ENCODE results near the gene B4GAT1.
A peak's percentile ranks its signal among the peaks of the same experiment; 100 is the strongest.
"Not testable (repeated sequence)": the region's sequence is repeated elsewhere in the genome, so short reads cannot be mapped to it uniquely, and the experiment has no call there.

Gene B4GAT1

DNA sequence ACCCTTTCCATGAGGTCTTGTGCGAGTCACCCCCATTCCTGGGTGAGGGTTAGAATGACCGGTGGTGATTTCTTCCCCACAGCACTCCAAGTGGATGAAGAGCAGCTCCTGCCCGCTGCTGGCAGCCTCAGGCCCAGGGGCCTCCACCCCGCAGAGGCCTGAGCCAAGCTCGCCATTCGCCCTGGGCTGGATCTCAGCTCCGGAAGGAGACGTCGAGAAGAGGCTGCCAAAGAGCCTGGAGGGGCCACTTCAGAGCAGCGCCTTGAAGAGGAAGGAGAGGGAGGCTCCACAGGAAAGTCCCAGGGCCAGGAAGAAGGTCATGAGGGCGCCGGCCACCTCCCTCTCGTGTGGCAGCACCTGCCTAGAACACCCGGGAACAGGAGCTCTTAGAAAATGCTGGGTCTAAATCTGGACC lies 15.8 kb upstream of the B4GAT1 start:
- DNase-seq (ENCODE audit: low spot score) = peak; percentile 1

DNA sequence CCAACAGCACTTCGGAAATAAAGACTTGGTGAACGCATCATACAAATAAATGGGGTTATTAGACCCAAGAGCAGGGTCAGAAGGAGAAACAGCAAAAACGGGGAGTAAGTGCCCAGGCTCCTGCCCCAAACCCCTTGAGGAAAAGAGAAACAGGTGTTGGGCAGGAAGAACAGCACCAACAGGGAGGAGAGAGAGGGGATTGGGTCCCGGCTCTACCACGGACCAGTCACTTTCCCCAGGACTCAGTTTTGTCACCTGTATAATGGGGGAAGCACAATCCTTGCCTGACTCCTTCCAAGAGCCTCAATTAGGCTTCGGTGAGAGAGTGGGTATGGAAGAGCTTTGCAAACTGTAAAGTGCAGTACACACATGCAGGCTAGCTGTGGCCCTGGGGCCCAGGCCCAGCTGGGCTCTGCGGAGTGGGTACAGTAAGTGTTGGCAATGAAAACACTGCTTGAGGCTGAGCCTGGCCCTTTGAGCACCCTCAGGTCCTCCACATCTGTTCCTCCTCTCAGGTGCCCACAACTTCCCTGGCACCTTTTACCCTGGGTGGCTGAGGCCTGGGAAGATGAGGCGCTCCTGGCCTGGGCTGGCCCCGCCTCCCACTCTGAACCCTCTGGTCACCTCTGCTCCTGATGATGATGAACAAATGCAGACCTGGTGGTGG lies 15.2 kb upstream of the B4GAT1 start:
- DNase-seq (ENCODE audit: low spot score) = peak; percentile 1

DNA sequence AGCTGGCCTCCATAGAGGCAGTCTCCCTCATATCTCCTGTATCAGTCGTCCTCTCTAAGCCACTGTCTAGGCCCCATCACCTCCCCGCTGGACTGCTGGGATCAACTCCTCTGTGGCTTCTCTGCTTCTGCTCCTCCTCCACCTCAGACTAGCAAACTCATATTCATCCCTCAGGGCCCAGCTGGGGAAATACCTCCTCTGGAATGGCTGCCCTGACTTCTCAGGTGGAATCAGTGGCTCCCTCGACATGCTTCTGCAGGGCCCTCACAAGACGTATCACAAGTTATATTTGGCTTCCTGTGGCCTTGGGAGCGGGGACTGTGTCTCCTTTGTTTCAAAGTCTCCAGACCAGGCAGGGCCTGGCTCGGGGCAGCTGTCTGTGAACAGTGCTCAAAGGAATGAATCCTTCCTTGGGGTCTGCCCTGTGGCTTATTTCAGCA lies 14.1 kb upstream of the B4GAT1 start:
- peak; percentile 1 for DNase-seq (ENCODE audit: low spot score)

DNA sequence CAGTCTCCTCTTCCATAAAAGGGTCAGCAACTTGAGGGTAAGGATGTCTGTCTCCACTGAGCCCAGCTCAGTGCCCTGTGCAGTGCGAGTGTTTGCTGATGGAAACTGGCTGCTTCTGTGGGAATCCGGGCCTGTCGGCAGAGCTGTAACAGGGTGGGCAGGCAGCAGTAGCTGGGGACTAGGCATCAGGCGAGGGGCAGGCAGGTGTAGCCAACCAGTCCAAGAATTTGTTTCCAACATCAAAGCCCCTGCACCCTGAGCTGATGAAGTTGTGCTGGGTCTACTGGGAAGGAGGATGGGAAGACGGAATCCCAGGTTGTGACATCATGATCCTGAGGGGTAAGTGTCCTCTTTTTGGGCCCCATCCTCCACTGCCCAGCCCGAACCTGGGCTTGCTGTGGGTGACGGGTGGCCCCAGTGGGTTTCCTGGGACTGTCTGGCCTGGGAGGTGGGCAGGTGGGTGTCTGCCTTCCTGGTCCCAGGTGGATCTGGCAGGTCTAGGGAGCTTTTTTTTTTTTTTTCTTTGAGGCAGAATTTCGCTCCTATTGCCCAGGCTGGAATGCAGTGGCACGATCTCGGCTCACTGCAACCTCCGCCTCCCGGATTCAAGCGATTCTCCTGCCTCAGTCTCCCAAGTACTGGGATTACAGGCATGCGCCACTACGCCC lies 13.1 kb upstream of the B4GAT1 start:
- DNase-seq (ENCODE audit: low spot score) = no peak

DNA sequence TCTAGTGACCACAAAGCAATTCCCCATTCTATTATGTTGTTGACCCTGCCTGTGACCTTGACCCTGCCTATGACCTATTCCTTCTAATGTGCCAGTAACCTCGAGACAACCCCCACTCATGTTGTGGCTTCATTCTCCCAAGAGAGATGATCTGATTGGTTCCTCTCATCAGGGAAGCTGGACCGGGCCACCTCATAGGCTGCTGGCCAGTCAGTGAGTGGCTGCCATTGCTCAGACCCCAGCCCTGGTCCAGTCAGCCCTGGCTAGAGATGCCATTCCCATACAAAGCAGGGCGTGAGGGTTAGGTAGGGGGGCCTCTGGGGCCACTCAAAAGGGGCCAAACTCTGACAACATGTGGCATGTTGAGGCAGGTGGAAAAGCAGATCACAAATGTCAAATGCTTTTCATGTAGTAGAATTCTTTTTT lies 12.2 kb upstream of the B4GAT1 start:
- DNase-seq (ENCODE audit: low spot score) = peak; percentile 1

DNA sequence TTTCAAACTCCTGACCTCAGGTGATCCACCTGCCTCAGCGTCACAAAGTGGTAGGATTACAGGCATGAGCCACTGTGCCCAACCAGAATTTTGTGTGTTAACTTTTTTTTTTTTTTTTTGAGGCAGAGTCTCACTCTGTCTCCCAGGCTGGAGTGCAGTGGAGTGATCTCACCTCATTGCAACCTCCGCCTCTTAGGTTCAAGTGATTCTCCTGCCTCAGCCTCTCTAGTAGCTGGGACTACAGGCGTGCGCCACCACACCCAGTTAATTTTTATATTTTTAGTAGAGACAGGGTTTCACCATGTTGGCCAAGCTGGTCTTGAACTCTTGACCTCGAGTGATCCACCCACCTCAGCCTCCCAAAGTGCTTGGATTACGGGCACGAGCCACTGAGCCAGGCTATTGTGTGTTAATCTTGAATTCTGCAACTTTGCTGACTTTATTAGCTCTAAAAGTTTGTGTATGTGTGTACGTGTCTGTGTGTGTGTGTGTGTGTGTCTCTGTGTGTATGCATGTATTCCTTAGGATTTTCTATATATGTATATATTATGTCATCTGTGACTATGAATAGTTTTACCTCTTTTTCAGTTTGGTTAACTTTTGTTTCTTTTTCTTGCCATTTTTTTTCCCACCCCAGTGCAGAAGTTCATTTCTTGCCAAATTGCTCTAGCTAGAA lies 3.3 kb upstream of the B4GAT1 start:
- DNase-seq (ENCODE audit: low spot score) = not testable (repeated sequence)

DNA sequence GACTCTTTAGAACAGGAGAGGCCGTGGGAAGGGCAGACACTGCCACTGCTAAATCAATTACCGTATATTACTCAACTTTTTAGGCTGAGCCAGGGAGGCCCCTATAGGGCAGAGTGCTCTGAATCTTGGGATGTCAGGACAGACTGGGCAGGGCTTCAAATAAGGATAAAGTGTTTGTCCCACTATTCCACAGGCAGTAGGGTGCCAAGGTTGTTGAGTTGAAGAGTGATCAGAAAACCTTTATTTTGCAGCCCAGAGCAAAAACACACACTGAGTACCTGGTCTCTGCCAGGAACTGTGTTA lies 1.6 kb upstream of the B4GAT1 start:
- no peak for DNase-seq (ENCODE audit: low spot score)

DNA sequence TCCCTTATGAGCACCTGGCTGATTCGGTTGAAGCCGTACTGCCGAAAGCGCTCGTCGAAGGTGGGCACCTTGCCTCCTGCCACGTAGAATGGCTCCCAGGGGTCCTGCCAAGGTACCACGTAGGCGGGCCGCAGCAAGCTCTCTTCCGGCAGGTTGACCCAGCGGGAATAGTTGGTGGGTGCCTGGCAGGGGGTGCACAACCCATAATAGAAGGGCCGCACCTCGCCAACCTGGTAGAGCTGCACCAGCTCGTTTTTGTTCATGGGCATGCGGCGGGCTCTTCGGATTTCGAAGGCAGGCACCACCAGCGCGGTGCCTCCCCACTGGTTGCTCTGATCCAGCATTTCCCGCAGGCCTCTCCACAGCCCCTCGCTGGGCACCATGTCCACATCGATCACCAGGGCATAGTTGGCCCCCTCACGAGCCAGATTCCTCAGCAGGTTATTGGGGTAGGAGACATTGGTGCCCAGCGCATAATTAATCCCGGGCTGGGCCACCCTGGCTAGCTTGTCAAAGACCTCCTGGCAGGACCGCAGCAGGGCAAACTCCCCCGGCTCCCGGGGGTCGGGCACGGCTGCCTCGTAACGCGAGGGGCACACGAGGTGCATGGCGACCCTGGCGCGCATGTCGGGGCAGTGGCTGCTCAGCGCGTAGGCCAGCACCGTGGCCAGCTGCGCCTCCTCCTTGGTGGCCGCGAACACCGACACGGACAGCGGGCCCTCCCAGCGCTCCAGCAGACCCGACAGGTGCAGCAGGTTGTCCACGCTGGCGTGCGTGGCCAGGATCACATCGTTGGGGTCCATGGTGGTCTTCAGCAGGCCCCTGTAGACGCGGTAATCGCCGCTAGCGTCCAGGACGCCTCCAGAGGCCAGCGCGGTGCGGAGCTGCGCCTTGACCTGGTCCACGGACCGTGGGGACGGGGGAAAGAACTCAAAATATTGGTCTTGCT lies 679 bp downstream of the B4GAT1 start:
- no peak for DNase-seq (ENCODE audit: low spot score)

DNA sequence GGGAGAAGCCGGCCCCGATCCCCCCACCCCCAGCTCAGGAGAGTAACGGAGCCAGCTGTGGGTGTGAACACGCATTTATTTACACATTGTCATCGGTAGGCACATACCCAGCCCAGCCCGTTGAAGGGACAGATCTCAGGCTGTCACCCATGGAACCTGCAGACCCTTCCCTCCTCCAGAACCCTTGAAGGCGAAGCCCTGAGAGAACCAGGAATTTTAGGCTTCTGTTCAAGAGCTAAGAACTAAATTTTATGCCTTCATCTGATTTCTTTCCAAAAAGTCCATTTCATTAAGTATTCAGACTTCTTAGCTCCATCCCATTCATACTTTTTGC lies 2.1 kb downstream of the B4GAT1 start:
- no peak for DNase-seq (ENCODE audit: low spot score)

DNA sequence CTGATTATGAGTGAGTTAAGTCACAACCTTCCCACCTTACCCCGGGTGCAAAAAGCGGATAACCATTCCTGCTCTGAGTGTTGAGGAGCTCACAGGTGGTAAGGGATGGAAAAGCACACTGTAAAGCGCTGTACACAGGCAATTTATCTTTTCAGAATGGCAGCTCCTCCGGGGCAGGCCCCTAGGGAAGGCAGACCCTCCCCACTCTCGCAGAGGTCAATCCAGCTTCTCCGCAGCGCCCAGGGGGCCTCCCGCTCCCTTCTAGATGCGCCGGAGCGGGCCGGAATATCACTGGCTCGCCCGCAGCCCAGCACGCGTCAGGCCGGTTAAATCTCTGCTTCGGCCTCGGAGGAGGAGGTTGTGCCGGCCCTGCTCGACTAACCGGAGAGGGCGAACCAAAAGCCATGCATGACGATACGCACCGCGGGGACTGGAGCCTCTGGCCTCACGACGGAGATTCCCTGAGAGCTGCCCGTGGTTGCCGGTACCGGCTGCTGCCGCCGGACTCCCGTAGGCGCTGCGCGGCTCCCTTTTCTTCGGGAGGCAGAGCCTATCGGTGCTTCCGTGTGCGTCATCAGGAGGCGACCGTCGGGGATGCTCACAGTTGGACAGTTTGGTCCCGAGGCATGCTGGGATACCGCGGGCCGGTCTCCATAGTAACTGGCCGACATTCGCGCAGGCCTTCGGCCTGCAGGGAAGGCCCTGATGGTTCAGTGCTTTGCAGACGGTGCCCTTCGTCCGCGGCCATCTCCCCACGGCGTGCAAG lies 2.7 kb downstream of the B4GAT1 start, which contains the start of gene BRMS1:
TSS of gene BRMS1 (minus strand) at position 555 of the 766 bp plus-strand sequence. CDS start 2,870 bp downstream, outside the sequence.
- peak; percentile 93 for DNase-seq (ENCODE audit: low spot score)

DNA sequence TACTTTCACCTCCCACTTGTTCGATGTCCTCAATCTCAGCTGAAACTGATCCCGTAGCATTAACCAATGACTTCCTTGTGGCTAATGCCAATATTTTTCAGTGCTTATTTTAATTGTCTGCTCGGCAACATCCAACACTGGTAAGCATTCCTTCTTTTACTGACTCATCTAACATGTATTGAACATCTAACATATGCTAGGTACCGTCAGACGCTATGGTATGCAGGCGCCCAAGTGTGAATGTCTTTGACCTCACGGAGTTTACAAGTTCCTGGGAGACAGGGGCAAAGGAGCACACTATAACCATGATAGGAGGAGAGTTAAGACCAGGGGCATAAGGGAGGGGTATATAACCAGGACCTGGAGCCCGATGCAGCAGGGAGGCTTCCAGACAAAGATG lies 4.3 kb downstream of the B4GAT1 start:
- no peak for DNase-seq (ENCODE audit: low spot score)

DNA sequence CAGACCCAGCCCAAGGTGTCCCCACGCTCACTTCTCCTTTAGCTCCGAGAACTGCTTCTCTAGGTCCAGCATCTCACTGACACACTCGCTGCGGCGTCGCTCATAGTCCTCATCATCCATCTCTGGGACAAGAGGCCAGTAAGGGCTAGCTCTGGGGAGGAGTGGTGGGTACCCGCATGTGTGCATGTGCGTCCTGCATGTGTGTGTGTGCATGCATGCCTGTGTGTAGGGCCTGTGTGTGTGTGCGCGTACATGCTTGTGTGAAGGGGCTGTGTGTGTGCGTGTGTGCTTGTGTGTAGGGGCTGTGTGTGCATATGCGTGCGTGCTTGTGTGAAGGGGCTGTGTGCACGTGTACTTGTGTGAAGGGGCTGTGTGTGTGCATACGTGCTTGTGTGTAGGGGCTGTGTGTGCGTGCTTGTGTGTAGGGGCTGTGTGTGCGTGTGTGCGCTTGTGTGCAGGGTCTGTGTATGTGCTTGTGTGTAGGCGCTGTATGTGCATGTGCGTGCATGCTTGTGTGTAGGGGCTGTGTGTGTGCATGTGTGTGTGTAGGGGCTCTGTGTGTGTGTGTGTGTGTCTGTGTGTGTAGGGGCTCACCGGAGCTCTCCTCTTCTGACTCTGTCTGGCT lies 5.8 kb downstream of the B4GAT1 start:
- no peak for DNase-seq (ENCODE audit: low spot score)

DNA sequence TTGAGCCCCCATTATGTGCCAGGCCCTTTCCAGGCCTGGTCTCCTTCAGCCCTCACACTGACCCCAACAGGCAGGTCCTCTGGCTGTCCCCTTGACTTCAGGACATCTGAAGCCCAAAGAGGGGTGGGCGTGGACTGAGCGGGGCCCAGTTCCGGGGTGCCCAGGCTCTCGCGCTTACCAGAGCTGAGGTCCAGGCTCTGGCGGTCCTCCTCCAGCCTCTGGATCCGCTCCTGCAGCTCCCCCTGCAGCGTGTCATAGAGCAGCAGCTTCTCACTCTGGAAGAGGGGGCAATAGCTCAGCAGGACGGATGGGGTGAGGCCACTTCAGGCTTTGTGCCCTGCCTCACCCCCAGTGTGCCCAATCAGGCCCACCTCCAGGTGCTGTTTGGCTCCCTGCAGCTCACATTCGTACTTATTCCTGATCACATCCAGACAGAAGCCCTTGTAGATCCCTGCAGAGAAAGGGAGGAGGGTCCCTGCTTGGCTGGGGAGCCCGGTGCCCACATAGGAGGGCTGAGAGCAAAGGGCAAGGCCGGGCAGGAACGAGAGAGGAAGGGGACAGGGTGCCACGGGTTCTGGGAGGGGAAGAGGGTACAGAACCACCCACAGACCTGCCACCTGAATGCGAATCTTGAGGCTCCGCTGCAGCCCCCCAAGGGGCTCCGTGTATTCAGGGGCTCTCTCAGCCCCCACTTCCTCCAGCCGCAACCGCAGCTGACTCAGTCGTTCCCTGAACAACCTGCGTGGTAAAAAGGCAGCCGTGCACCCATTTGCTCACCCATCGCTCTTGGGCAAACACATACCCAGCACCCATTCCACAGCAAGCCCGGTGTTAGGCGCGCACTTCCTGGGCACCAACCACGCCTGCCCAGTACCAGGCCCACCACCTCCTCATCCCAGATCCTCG lies 6.6 kb downstream of the B4GAT1 start:
- DNase-seq (ENCODE audit: low spot score) = no peak

DNA sequence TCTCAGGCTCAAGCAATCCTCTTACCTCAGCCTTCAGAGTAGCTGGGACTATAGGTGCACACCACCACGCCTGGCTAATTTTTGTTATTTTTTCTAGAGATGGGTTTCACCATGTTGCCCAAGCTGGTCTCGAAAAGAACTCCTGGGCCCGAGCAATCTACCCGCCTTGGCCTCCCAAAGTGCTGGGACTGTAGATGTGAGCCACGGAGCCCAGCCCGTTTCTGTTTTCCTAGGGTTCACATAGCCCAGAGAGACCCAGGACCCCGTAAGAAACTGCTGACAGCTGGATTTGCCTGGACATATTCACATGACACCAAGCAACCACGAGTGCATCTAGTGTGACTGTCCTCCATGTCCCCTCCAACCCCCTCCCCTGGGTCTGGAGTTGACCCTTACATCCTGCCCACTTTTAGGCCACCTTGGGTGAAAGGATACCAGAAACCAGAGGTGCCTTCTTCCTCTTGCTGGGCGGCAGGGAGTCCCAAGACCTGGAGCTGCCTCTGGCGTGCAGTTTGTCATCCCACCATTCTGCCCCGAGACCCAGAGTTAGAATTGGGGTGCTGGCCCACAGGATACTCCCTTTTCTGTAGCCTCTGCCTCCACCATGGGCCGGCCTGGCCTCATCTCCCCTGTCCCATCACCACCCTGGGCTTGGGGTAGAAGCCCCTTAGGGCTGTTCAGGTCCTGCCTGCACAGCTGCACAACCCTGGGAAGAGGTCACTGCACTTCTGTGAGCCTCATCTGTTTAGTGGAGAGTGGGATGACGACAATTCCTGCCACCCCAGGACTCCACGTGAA lies 7.5 kb downstream of the B4GAT1 start:
- DNase-seq (ENCODE audit: low spot score) = no peak

DNA sequence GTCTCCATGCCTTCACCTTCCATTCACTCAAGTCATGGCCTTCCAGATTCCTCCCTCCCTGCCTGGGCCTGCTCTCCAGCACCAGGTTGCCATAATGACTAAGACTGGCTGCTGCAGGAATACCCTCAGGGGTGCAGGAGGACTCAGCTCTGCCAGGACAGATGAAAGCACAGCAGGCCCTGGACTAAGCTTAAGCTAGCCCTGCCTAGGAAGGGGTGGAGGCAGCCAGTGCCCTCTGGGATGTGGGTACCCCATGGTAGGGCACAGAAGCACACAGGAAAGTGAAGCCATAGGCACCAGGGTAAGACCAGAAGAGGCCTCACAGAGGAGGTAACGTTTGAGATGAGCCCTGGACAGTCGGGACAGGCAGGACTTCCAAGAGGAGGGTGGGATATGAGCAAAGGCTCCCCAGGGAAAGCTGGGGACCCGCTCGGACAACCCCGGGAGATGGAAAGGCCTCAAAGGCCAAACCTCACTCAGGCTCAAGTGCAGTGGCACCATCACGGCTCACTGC lies 8.2 kb downstream of the B4GAT1 start:
- no peak for DNase-seq (ENCODE audit: low spot score)

DNA sequence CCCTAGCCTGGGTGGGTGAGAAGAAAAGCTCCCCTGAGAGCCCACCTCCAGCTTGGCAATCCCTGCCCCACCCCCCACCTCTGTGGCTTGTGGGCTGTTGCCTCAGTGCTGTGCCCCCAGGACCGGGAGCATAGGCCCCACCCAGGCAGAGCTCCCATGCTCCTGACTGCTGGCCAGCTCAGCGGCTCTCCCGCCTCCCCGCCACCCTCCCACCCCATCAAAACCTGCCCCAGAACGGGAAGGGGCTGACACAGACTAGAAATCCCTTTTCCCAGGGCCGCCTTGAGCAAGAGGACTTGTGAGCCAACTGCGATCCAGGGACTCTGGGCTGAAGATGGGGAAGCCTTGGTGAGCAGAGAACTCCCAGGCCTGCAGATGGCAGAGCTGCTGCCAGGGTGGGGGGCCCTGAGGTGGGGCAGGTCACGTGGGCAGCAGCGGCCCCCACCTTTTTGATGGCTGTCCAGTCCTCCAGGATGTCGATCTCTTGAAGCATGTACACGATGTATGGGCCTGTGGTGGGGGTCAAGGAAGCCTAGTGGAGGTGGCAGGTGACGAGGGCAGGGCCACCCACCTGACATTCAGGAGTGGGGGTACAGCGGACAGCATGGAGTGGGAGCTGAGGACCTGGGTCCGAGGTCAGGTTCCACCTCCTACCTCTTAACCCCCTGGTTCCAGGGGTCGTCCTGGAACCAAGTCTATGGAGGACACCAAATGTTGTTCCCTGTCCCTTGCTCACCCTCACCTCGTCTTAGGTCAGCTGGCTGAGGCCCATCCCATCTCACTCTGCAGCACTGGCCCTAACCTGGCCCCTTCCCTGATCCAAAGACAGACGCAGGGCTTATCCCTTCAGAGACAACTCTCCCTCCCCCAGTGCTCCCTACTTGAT lies 8.9 kb downstream of the B4GAT1 start:
- no peak for DNase-seq (ENCODE audit: low spot score)

DNA sequence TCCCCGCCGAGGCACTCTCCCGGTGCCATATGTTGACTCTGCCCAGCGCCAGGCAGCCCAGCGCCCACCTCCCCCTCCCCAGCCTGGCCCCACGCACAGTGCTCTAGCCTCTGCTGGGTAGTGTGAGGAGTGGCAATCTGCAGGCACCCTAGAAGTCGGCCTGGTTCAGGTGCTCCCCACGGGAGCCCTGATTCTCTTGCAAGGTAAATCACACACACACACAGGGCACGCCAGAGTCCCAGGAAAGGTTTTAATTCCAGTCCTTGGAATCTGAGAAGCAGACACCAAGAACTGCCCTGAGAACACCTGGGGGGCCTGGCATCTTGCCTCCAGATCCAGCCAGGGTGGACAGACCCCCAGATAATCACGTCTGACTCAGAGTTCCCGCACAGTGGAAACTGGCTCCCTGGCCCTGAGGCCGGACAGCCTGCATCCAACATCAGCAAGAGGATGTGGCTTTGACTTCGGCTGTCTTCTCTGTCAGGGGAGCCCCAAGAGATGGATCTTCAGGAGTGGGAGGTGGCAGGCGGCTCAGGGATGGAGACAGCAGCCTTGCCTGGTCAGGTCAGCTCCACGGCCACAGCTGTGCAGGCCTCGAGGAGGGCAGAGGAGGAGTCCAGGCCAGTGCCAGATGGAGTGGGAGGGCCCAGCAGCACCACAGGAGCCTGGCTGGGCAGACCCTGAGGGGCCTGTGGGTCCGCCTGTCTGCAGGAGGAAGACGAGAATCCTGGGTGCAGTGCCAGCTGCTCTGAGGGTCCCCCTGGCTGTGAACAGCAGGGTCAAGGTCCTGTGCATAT lies 10.1 kb downstream of the B4GAT1 start:
- DNase-seq (ENCODE audit: low spot score) = no peak
